Kidney epithelial cell (primary cell): Measurements from ENCODE around the gene HS3ST6. TPM values are rescaled to one million over a fixed set of nuclear protein-coding genes. Genes with fewer than 3 reads are reported as not detected.
"Not testable (repeated sequence)": the region's sequence is repeated elsewhere in the genome, so short reads cannot be mapped to it uniquely, and the experiment has no call there.

Experiments used
- DNase-seq: peaks from one replicate; pipeline ENCODE4 v3.0.0-alpha.2; 2010; ENCODE audit warnings: low read depth
- H3K27me3 ChIP-seq: 2 replicates; pipeline ENCODE4 v1.6.0; 2011; ENCODE audit warnings: low read length; ENCODE audit not compliant: control insufficient read depth, insufficient read depth
- H3K36me3 ChIP-seq: 2 replicates; pipeline ENCODE4 v1.5.1; 2011; ENCODE audit warnings: low read length; ENCODE audit not compliant: control insufficient read depth, insufficient read depth
- H3K4me3 ChIP-seq: 2 replicates; pipeline ENCODE4 v1.5.1; 2011; ENCODE audit warnings: low read depth, mild to moderate bottlenecking, control low read depth, low read length
- CTCF ChIP-seq: IDR thresholded peaks from 2 replicates; pipeline ENCODE4 v1.5.1; 2011; ENCODE audit warnings: mild to moderate bottlenecking, moderate library complexity, low read length, control low read depth, inconsistent platforms; ENCODE audit not compliant: insufficient read depth, poor library complexity, severe bottlenecking
- total RNA-seq: library from RNA; depleted of rRNA; stranded (reverse); fragments of >200 nt; gene quantifications from 2 replicates; pipeline ENCODE4 v1.2.3, GENCODE V29; 2015

HS3ST6 gene
- total RNA-seq, 1 donor from 2014 or later = 0.92 TPM

GRCh38 chr16:1941162-1942046 lies 23.2 kb upstream of the HS3ST6 start:
- peaks cover 2% of the 10 kb centered on the region for H3K36me3 ChIP-seq
- no peak overlapping the region for H3K4me3 ChIP-seq
- DNase-seq = no peak
- TF ChIP-seq CTCF = peak; percentile 32
- H3K27me3 ChIP-seq = no peaks in the 10 kb centered on the region

- TF ChIP-seq CTCF = no peak
- H3K4me3 ChIP-seq = no peak overlapping the region
- peaks cover 2% of the 10 kb centered on the region for H3K36me3 ChIP-seq
- no peaks in the 10 kb centered on the region for H3K27me3 ChIP-seq
- no peak for DNase-seq
Measured at GRCh38 chr16:1940273-1941161, 22.3 kb upstream of the HS3ST6 start.

GRCh38 chr16:1939833-1940232 lies 21.6 kb upstream of the HS3ST6 start:
- not testable (repeated sequence) for H3K4me3 ChIP-seq, H3K27me3 ChIP-seq, DNase-seq, H3K36me3 ChIP-seq

- TF ChIP-seq CTCF = no peak
- H3K36me3 ChIP-seq = peaks cover 2% of the 10 kb centered on the region
- DNase-seq = no peak
- H3K4me3 ChIP-seq = no peak overlapping the region
- H3K27me3 ChIP-seq = no peaks in the 10 kb centered on the region
Measured at GRCh38 chr16:1938910-1939309, 20.7 kb upstream of the HS3ST6 start.

- H3K36me3 ChIP-seq = peaks cover 2% of the 10 kb centered on the region
- no peaks in the 10 kb centered on the region for H3K27me3 ChIP-seq
- no peak overlapping the region for H3K4me3 ChIP-seq
- DNase-seq = no peak
- TF ChIP-seq CTCF = no peak
Measured at GRCh38 chr16:1938316-1938715, 20.1 kb upstream of the HS3ST6 start.

GRCh38 chr16:1936945-1937479 lies 18.8 kb upstream of the HS3ST6 start:
- H3K4me3 ChIP-seq = no peak overlapping the region
- peaks cover 2% of the 10 kb centered on the region for H3K36me3 ChIP-seq
- no peak for TF ChIP-seq CTCF
- H3K27me3 ChIP-seq = no peaks in the 10 kb centered on the region
- no peak for DNase-seq
